ENCODE measurements around the gene SAMD11. TPM values are rescaled to one million over a fixed set of nuclear protein-coding genes. Genes with fewer than 3 reads are reported as not detected.

Gene SAMD11
- total and polyA plus RNA-seq, 5 donors from 2014 or later, result 0.14 to 0.31 TPM; not detected in 3

DNA sequence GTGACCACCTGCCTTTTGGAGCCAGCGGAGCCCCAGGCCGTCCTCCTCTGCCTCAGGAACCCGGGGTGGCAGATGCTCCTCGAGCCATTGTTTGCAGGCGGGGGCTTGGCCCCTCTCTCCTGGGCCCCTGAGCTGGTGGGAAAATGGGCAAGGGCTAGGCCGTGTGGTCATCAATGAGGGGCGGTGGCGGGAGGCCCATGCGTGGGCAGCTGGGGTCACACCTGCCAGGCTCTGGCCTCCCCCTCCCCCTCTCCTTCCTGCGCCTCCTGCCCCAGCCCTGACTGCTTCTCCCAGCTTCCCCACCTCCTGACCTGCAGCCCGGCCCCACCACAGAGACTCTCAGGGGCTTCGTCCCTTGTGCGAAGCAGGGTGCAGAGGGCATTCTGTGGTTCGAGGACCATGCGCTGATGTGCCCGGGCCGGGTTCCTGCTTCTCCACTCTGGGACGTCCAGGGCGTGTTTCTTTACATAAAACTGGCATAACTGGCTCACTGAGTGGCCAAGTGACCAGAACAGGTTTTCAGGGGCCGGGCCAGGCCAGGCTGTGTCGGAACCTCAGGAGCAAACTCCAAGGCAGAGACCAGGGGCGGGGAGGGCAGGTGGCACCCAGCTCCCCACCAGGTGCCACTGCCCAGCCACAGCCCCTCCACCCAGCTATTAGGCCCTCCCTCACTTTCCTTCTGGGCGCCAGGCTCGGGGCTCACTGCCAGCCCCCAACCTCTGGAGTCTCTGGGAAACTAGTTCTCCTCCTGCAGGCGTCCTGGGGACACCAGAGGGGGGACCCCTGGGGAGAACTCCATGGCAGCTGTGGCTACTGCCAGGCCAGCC, 9.3 kb downstream of the SAMD11 start:
- H3K4me3 Mint-ChIP-seq, result no peak overlapping the region

DNA sequence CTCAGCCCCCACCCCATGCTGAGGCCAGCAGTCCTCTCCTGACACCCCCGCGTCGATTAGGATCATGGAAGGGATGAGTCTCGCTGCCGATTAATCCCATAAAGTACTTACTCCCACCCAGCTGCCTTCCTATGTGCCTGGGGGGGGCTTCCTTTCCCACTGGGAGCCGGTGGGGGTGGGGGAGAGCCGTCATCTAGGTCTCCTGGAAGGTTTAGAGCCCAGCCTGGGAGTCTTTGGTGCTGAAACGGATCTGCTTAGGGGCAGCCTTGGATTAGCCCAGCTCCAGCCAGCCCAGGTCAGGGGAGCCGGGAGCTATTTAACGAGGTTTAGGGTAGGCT, 9.8 kb downstream of the SAMD11 start:
- no peaks in the 10 kb centered on the region for H3K9me3 ChIP-seq (ENCODE audit: control insufficient read depth in 2 of 2, low read length in 2 of 2)
- ATAC-seq (ENCODE audit: low read depth in 2 of 2) (no peak), DNase-seq (no peak)
- H3K27me3 Mint-ChIP-seq, result peaks cover 23% of the 10 kb centered on the region
- no peaks in the 10 kb centered on the region for H3K4me1 ChIP-seq (ENCODE audit: control insufficient read depth, insufficient read depth, low read length, poor library complexity, severe bottlenecking)
- no peaks in the 10 kb centered on the region for H3K9me3 Mint-ChIP-seq
- no peaks in the 10 kb centered on the region for H3K36me3 ChIP-seq (ENCODE audit: control insufficient read depth, insufficient read depth, low read length)
- no peak overlapping the region for H3K4me3 Mint-ChIP-seq
- H3K4me1 Mint-ChIP-seq, result peaks cover 0 to 5% (median 0%) of the 10 kb centered on the region in 4 donors
- H3K27me3 ChIP-seq (ENCODE audit: control insufficient read depth, insufficient read depth, low read length), result no peaks in the 10 kb centered on the region
- no peak overlapping the region for H3K4me3 ChIP-seq (ENCODE audit: low read depth, low read length)
- no peaks in the 10 kb centered on the region for H3K36me3 Mint-ChIP-seq
- H3K27ac ChIP-seq (ENCODE audit: insufficient read depth, low read length, poor library complexity, severe bottlenecking), result no peak overlapping the region
- no peak overlapping the region for H3K27ac Mint-ChIP-seq

More for the DNA sequence above, 9.3 kb downstream of the SAMD11 start:
- Mint-ChIP-seq H3K27me3 (peaks cover 23% of the 10 kb centered on the region), H3K9me3 (no peaks in the 10 kb centered on the region), H3K4me1 (peaks cover 0 to 5% (median 0%) of the 10 kb centered on the region in 4 donors), H3K36me3 (no peaks in the 10 kb centered on the region), H3K27ac (no peak overlapping the region)
- Histone ChIP-seq H3K4me3 (ENCODE audit: low read depth, low read length) (no peak overlapping the region), H3K4me1 (ENCODE audit: control insufficient read depth, insufficient read depth, low read length, poor library complexity, severe bottlenecking) (no peaks in the 10 kb centered on the region), H3K27me3 (ENCODE audit: control insufficient read depth, insufficient read depth, low read length) (no peaks in the 10 kb centered on the region), H3K36me3 (ENCODE audit: control insufficient read depth, insufficient read depth, low read length) (no peaks in the 10 kb centered on the region), H3K27ac (ENCODE audit: insufficient read depth, low read length, poor library complexity, severe bottlenecking) (no peak overlapping the region), H3K9me3 (ENCODE audit: control insufficient read depth in 2 of 2, low read length in 2 of 2) (no peaks in the 10 kb centered on the region)
- DNase-seq (no peak), ATAC-seq (ENCODE audit: low read depth in 2 of 2) (no peak)

DNA sequence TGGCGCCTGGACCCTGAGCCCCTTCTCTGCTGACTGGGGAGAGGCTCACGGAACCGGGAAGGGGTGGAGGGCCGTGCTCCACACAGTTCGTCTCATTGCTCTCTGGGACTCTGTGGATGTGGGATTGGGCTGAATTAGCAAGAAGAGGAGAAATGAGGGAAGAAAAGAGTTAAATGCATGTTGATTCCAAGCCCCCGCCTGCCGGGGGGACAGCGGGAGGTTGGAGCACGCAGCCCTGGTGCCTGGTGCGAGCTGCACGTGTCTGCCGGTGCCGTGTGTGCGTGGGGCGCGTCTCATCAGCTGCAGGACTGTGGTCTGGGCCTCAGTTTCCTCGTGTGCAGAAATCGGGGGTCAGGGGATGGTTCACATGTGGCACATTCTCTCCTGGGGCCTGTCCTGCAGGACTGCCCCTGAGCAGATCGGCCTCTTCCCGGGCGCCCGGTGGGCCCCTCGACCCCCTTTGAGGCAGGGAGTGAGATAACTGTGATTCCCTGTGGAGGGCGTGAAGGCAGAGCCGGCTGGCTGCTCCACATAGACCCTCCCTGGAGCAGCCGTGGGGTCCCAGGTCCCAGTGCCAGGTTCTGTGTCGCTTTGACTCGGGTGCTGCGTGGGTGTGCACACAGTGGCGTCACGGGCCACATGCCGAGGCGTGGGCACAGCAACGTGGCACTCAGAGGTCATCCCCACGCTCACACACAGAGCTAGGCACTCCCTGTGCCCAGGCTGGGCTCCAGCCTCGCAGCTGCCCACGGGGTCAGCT, 11.4 kb downstream of the SAMD11 start:
- Mint-ChIP-seq H3K9me3 (no peaks in the 10 kb centered on the region), H3K4me1 (peaks cover 0 to 8% (median 0%) of the 10 kb centered on the region in 4 donors), H3K4me3 (no peak overlapping the region), H3K36me3 (no peaks in the 10 kb centered on the region), H3K27ac (peak overlapping the region in 1 of 3 donors; percentile 82), H3K27me3 (peaks cover 24% of the 10 kb centered on the region)
- ATAC-seq (ENCODE audit: low read depth in 2 of 2), result no peak
- no peak for DNase-seq
- no peaks in the 10 kb centered on the region for H3K4me1 ChIP-seq (ENCODE audit: control insufficient read depth, insufficient read depth, low read length, poor library complexity, severe bottlenecking)
- H3K27me3 ChIP-seq (ENCODE audit: control insufficient read depth, insufficient read depth, low read length), result no peaks in the 10 kb centered on the region
- no peaks in the 10 kb centered on the region for H3K9me3 ChIP-seq (ENCODE audit: control insufficient read depth in 2 of 2, low read length in 2 of 2)
- H3K27ac ChIP-seq (ENCODE audit: insufficient read depth, low read length, poor library complexity, severe bottlenecking), result no peak overlapping the region
- H3K4me3 ChIP-seq (ENCODE audit: low read depth, low read length), result no peak overlapping the region
- no peaks in the 10 kb centered on the region for H3K36me3 ChIP-seq (ENCODE audit: control insufficient read depth, insufficient read depth, low read length)

DNA sequence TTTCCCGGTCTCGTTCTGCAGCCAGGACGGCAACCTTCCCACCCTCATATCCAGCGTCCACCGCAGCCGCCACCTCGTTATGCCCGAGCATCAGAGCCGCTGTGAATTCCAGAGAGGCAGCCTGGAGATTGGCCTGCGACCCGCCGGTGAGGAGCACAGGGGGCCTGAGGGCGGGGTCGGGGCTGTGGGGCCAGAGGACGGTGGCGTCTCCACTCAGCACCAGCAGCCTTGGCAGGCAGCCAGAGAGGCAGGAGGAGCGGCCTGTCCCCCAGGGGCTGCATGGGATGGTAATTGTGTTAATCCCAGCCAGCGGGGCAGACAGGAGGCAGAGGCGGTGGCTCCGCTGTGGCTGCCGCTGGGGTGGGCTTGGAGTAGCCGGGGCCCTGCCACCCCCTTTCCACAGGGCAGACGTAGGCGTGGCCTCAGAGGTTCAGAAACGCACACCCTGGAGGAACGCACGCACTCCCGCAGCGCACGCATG, 12.1 kb downstream of the SAMD11 start:
- ATAC-seq (ENCODE audit: low read depth in 2 of 2), result no peak
- Mint-ChIP-seq H3K9me3 (no peaks in the 10 kb centered on the region), H3K4me3 (no peak overlapping the region), H3K27me3 (peaks cover 27% of the 10 kb centered on the region), H3K27ac (no peak overlapping the region), H3K4me1 (peaks cover 0 to 11% (median 0%) of the 10 kb centered on the region in 4 donors), H3K36me3 (no peaks in the 10 kb centered on the region)
- Histone ChIP-seq H3K9me3 (ENCODE audit: control insufficient read depth in 2 of 2, low read length in 2 of 2) (no peaks in the 10 kb centered on the region), H3K4me3 (ENCODE audit: low read depth, low read length) (no peak overlapping the region), H3K4me1 (ENCODE audit: control insufficient read depth, insufficient read depth, low read length, poor library complexity, severe bottlenecking) (peaks cover 5% of the 10 kb centered on the region), H3K36me3 (ENCODE audit: control insufficient read depth, insufficient read depth, low read length) (no peaks in the 10 kb centered on the region), H3K27ac (ENCODE audit: insufficient read depth, low read length, poor library complexity, severe bottlenecking) (no peak overlapping the region), H3K27me3 (ENCODE audit: control insufficient read depth, insufficient read depth, low read length) (no peaks in the 10 kb centered on the region)
- DNase-seq, result no peak

DNA sequence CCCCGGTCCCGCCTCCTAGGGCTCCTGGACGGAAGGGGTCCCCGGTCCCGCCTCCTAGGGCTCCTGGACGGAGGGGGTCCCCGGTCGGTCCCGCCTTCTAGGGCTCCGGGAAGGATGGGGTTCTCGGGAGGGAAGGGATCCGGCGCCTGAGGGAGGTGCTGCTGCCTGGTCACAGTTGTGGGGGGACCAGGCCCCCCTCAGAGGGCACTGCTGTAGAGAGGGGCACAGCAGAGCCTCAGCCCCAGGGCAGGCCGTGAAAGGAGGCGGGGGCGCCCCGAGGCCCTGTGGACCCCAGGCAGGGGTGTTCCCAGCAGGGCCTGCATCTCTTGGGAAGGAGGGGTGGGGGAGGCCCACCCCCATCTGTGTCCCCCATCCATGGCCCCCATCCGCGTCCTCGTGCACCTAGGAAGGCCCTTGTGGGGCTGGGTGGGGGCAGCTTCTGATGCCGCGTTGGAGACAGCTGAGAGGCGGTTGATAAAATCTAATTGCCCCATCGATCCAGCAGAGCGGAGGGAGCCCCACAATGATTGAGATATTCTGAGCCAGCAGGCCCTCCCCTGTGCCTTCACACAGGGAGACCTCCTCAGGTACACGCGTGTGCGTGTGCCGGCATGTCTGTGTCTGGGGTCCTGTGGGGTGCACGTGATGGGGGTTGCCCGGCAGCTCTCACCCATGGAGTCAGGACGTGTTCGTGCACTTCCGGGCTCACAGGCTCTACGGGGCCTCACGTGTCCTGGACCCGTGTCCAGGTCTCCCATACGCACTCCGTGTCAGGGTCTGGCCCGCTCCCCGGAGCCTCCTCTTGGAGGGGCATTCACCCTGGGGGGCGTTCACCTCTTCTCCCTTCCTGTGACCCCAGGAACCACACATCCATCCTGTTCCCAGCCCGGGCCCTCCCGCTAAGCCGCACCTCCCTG, 12.9 kb downstream of the SAMD11 start:
- H3K27me3 ChIP-seq (ENCODE audit: control insufficient read depth, insufficient read depth, low read length), result no peaks in the 10 kb centered on the region
- peaks cover 0 to 13% (median 0%) of the 10 kb centered on the region in 4 donors for H3K4me1 Mint-ChIP-seq
- no peak for ATAC-seq (ENCODE audit: low read depth in 2 of 2)
- H3K27me3 Mint-ChIP-seq, result peaks cover 33% of the 10 kb centered on the region
- H3K27ac ChIP-seq (ENCODE audit: insufficient read depth, low read length, poor library complexity, severe bottlenecking), result no peak overlapping the region
- H3K4me3 Mint-ChIP-seq, result no peak overlapping the region
- H3K9me3 Mint-ChIP-seq, result no peaks in the 10 kb centered on the region
- H3K9me3 ChIP-seq (ENCODE audit: control insufficient read depth in 2 of 2, low read length in 2 of 2), result no peaks in the 10 kb centered on the region
- H3K36me3 ChIP-seq (ENCODE audit: control insufficient read depth, insufficient read depth, low read length), result no peaks in the 10 kb centered on the region
- peaks cover 14% of the 10 kb centered on the region for H3K4me1 ChIP-seq (ENCODE audit: control insufficient read depth, insufficient read depth, low read length, poor library complexity, severe bottlenecking)
- H3K36me3 Mint-ChIP-seq, result no peaks in the 10 kb centered on the region
- H3K4me3 ChIP-seq (ENCODE audit: low read depth, low read length), result no peak overlapping the region
- H3K27ac Mint-ChIP-seq, result no peak overlapping the region
- no peak for DNase-seq

DNA sequence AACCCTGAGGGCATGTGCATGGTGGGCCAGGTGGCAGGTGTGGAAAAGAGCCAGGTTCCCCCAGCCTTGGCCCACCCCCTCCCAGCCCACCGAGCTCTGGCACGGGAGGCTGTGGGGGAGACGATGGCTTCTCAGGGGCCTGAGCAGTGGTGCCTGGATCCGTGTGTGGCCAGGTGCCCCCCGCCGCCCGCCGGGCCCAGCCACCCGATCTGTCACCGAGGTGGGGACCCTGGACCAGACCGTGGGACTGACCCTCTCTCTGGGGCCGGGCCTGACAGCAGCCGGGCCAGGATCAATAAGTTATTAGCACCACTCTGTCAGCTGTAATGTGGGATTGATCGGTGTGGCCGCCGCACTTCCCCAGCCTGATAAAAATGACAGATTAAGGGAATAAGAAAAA, 13.8 kb downstream of the SAMD11 start:
- H3K36me3 ChIP-seq (ENCODE audit: control insufficient read depth, insufficient read depth, low read length), result no peaks in the 10 kb centered on the region
- H3K9me3 Mint-ChIP-seq, result no peaks in the 10 kb centered on the region
- H3K4me1 Mint-ChIP-seq, result peaks cover 0 to 13% (median 0%) of the 10 kb centered on the region in 4 donors
- H3K36me3 Mint-ChIP-seq, result no peaks in the 10 kb centered on the region
- H3K9me3 ChIP-seq (ENCODE audit: control insufficient read depth in 2 of 2, low read length in 2 of 2), result no peaks in the 10 kb centered on the region
- H3K27me3 Mint-ChIP-seq, result peaks cover 29% of the 10 kb centered on the region
- DNase-seq, result no peak
- H3K4me3 ChIP-seq (ENCODE audit: low read depth, low read length), result no peak overlapping the region
- no peak overlapping the region for H3K4me3 Mint-ChIP-seq
- H3K27me3 ChIP-seq (ENCODE audit: control insufficient read depth, insufficient read depth, low read length), result no peaks in the 10 kb centered on the region
- no peak overlapping the region for H3K27ac ChIP-seq (ENCODE audit: insufficient read depth, low read length, poor library complexity, severe bottlenecking)
- peaks cover 23% of the 10 kb centered on the region for H3K4me1 ChIP-seq (ENCODE audit: control insufficient read depth, insufficient read depth, low read length, poor library complexity, severe bottlenecking)
- ATAC-seq (ENCODE audit: low read depth in 2 of 2), result no peak
- H3K27ac Mint-ChIP-seq, result no peak overlapping the region

DNA sequence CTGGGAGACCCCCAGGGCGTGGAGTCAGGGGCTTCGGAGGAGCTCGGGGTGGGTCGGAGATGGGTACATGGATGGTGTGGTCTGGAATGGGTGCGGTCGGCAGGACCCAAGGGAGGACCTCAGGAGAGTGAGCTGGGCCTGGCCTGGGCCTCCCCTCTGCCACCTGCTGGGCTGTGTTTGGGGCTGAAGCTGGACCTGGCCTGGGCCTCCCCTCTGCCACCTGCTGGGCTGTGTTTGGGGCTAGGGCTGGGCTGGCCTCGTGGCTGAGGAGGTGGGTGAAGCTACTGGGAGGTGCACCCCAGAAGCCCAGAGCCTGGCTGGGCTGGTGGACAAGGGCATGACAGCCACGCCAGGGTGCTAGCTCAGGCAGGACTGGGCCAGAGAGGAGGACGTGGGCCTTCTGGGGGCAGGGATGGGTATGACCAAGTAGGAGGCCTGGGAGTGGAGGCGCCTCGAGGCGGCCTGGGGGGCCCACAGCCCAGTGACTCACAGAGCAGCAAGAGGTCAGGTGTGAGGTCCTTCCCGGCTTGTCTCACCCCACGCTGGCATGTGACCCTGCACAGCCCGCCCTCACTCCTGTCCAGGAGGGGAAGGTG, 14.5 kb downstream of the SAMD11 start:
- DNase-seq (no peak), ATAC-seq (ENCODE audit: low read depth in 2 of 2) (no peak)
- Mint-ChIP-seq H3K9me3 (no peaks in the 10 kb centered on the region), H3K27me3 (peaks cover 32% of the 10 kb centered on the region), H3K4me1 (peaks cover 0 to 15% (median 0%) of the 10 kb centered on the region in 4 donors), H3K36me3 (no peaks in the 10 kb centered on the region), H3K4me3 (peak overlapping the region in 1 of 4 donors; percentile 48), H3K27ac (no peak overlapping the region)
- no peaks in the 10 kb centered on the region for H3K9me3 ChIP-seq (ENCODE audit: control insufficient read depth in 2 of 2, low read length in 2 of 2)
- no peaks in the 10 kb centered on the region for H3K27me3 ChIP-seq (ENCODE audit: control insufficient read depth, insufficient read depth, low read length)
- H3K27ac ChIP-seq (ENCODE audit: insufficient read depth, low read length, poor library complexity, severe bottlenecking), result no peak overlapping the region
- peaks cover 27% of the 10 kb centered on the region for H3K4me1 ChIP-seq (ENCODE audit: control insufficient read depth, insufficient read depth, low read length, poor library complexity, severe bottlenecking)
- H3K36me3 ChIP-seq (ENCODE audit: control insufficient read depth, insufficient read depth, low read length), result no peaks in the 10 kb centered on the region
- H3K4me3 ChIP-seq (ENCODE audit: low read depth, low read length), result no peak overlapping the region
